Liver (tissue), 9 donors: ENCODE data around the gene KRT86. TPM values are rescaled to one million over a fixed set of nuclear protein-coding genes. Genes with fewer than 3 reads are reported as not detected.

Experiments used
- DNase-seq: peaks from one replicate; pipeline ENCODE4 v3.0.0-alpha.2; 2017; ENCODE audit warnings: low spot score
- H3K27ac ChIP-seq, 2 donors: one replicate each; pipeline ENCODE4 v1.7.0; 2013; ENCODE audit warnings: inconsistent platforms in 2 of 2, low read length in 2 of 2, control low read depth in 1 of 2, low read depth in 1 of 2, mild to moderate bottlenecking in 1 of 2
- H3K27me3 ChIP-seq, 4 donors: one replicate each; pipeline versions ENCODE4 v1.6.1 to v1.7.0; 2013; ENCODE audit warnings: low read length in 3 of 4, inconsistent platforms in 1 of 4, mild to moderate bottlenecking in 1 of 4, moderate library complexity in 1 of 4; ENCODE audit not compliant: control insufficient read depth in 4 of 4, insufficient read depth in 4 of 4
- H3K36me3 ChIP-seq, 4 donors: one replicate each; pipeline versions ENCODE4 v1.6.1 to v1.7.0; 2013; ENCODE audit warnings: low read length in 3 of 4, mild to moderate bottlenecking in 3 of 4, low read depth in 1 of 4, moderate library complexity in 1 of 4; ENCODE audit not compliant: control insufficient read depth in 4 of 4, insufficient read depth in 3 of 4
- H3K4me1 ChIP-seq, 4 donors: one replicate each; pipeline versions ENCODE4 v1.6.1 to v1.7.0; 2013; ENCODE audit warnings: low read length in 3 of 4, mild to moderate bottlenecking in 3 of 4, moderate library complexity in 1 of 4; ENCODE audit not compliant: control insufficient read depth in 4 of 4, insufficient read depth in 4 of 4
- H3K4me3 ChIP-seq, 3 donors: one replicate each; pipeline versions ENCODE4 v1.6.1 to v1.7.0; 2013; ENCODE audit warnings: low read length in 3 of 3, control low read depth in 1 of 3, low read depth in 1 of 3, mild to moderate bottlenecking in 1 of 3
- H3K9ac ChIP-seq, 2 donors: one replicate each; pipeline ENCODE4 v1.7.0; 2013; ENCODE audit warnings: low read length in 2 of 2, mild to moderate bottlenecking in 2 of 2, moderate library complexity in 2 of 2, control low read depth in 1 of 2, low read depth in 1 of 2
- H3K9me3 ChIP-seq, 4 donors: one replicate each; pipeline versions ENCODE4 v1.6.1 to v1.7.0; 2013; ENCODE audit warnings: low read length in 3 of 4; ENCODE audit not compliant: control insufficient read depth in 4 of 4
- ATF3 ChIP-seq: IDR thresholded peaks from 2 replicates; pipeline ENCODE4 v1.6.1; 2016; ENCODE audit warnings: antibody characterized with exemption
- CTCF ChIP-seq: fragments of 150-350 bp; IDR thresholded peaks from 2 replicates; pipeline ENCODE4 v1.5.1; 2017; ENCODE audit warnings: improper control_type of control experiment, low read depth, low read length; ENCODE audit not compliant: missing input control
- EGR1 ChIP-seq, 2 donors: IDR thresholded peaks; 2 replicates each; pipeline ENCODE4 v1.6.1; 2016 to 2018; ENCODE audit warnings: antibody characterized with exemption in 2 of 2, low read depth in 2 of 2
- FOXA1 ChIP-seq: IDR thresholded peaks from 2 replicates; pipeline ENCODE4 v1.6.1; 2016; ENCODE audit warnings: antibody characterized with exemption
- FOXA2 ChIP-seq: IDR thresholded peaks from 2 replicates; pipeline ENCODE4 v1.6.1; 2016; ENCODE audit warnings: antibody characterized with exemption
- GABPA ChIP-seq, 2 donors: IDR thresholded peaks in 1 of 2; conservative IDR thresholded peaks in 1 of 2; 2 replicates each; pipeline ENCODE4 v1.6.1; 2016; ENCODE audit warnings: antibody characterized with exemption in 2 of 2, mild to moderate bottlenecking in 1 of 2, moderate library complexity in 1 of 2
- HNF4A ChIP-seq, 2 donors: conservative IDR thresholded peaks; 2 replicates each; pipeline ENCODE4 v1.6.1; 2016; ENCODE audit warnings: antibody characterized with exemption in 2 of 2, mild to moderate bottlenecking in 2 of 2
- HNF4G ChIP-seq: IDR thresholded peaks from 2 replicates; pipeline ENCODE4 v1.6.1; 2016; ENCODE audit warnings: antibody characterized with exemption
- JUND ChIP-seq, 2 donors: IDR thresholded peaks; 2 replicates each; pipeline ENCODE4 v1.6.1; 2016; ENCODE audit warnings: antibody characterized with exemption in 2 of 2
- MAX ChIP-seq: IDR thresholded peaks from 2 replicates; pipeline ENCODE4 v1.6.1; 2016; ENCODE audit warnings: antibody characterized with exemption
- NR2F2 ChIP-seq: IDR thresholded peaks from 2 replicates; pipeline ENCODE4 v1.6.1; 2016; ENCODE audit warnings: antibody characterized with exemption
- RAD21 ChIP-seq, 2 donors: IDR thresholded peaks; 2 replicates each; pipeline ENCODE4 v1.6.1; 2016; ENCODE audit warnings: antibody characterized with exemption in 2 of 2, mild to moderate bottlenecking in 2 of 2
- REST ChIP-seq: IDR thresholded peaks from 2 replicates; pipeline ENCODE4 v1.6.1; 2016; ENCODE audit warnings: antibody characterized with exemption, mild to moderate bottlenecking
- RXRA ChIP-seq, 2 donors: IDR thresholded peaks; 2 replicates each; pipeline ENCODE4 v1.6.1; 2017 to 2018; ENCODE audit warnings: antibody characterized with exemption in 2 of 2, mild to moderate bottlenecking in 1 of 2
- SP1 ChIP-seq: IDR thresholded peaks from 2 replicates; pipeline ENCODE4 v1.6.1; 2018; ENCODE audit warnings: antibody characterized with exemption, mild to moderate bottlenecking
- TAF1 ChIP-seq: conservative IDR thresholded peaks from 2 replicates; pipeline ENCODE4 v1.6.1; 2016; ENCODE audit warnings: antibody characterized with exemption, mild to moderate bottlenecking
- YY1 ChIP-seq: IDR thresholded peaks from 2 replicates; pipeline ENCODE4 v1.6.1; 2016; ENCODE audit warnings: antibody characterized with exemption, mild to moderate bottlenecking
- ZBTB33 ChIP-seq: IDR thresholded peaks from 2 replicates; pipeline ENCODE4 v1.6.1; 2016; ENCODE audit warnings: antibody characterized with exemption
- WGBS: extraction: QIAGEN DNeasy Blood & Tissue Kit; methylation state at CpG from one replicate; pipeline ENCODE4 v1.1.7; 2013; 5-methylcytosine and 5-hydroxymethylcytosine counted together
- polyA plus RNA-seq, 2 donors: library from polyadenylated mRNA; stranded (reverse) in 1 of 2; unstranded in 1 of 2; fragments of 200-250 nt in 1 of 2; fragments of >200 nt in 1 of 2; fragmentation: Nextera tagmentation in 1 of 2; extraction: Ambion mirVana in 1 of 2; gene quantifications; one replicate each; pipeline versions ENCODE4 v1.2.1 to v1.2.3, GENCODE V29; 2013 to 2015
- total RNA-seq, 2 donors: library from RNA; depleted of rRNA; stranded (reverse); fragments of >200 nt; gene quantifications; one replicate each; pipeline ENCODE4 v1.2.3, GENCODE V29; 2014
- donor health status: healthy.
- donor health status: healthy.
- donor health status: healthy.
- donor health status: healthy.
- donor health status: healthy.

Gene KRT86
- total and polyA plus RNA-seq, 4 donors, result 0.08 TPM; not detected in 3

- H3K4me3 ChIP-seq, result no peak overlapping the region
- H3K9me3 ChIP-seq, result no peaks in the 10 kb centered on the region
- peaks cover 0 to 5% (median 0%) of the 10 kb centered on the region in 4 donors for H3K4me1 ChIP-seq
- no peak overlapping the region for H3K27ac ChIP-seq
- H3K9ac ChIP-seq, result no peak overlapping the region
- TF ChIP-seq MAX (no peak), HNF4A (conservative IDR thresholded peaks at IDR 0.05) (no peak), JUND (IDR thresholded peaks at IDR 0.05) (no peak), HNF4G (no peak), NR2F2 (no peak), FOXA1 (no peak), RXRA (IDR thresholded peaks at IDR 0.05) (no peak), SP1 (no peak), ATF3 (no peak), CTCF (no peak), GABPA (IDR thresholded peaks at IDR 0.05 in 1 of 2, conservative IDR thresholded peaks at IDR 0.05 in 1 of 2) (no peak), YY1 (no peak), EGR1 (IDR thresholded peaks at IDR 0.05; ENCODE audit: low read depth in 2 of 2) (no peak), TAF1 (no peak), REST (no peak), ZBTB33 (no peak), RAD21 (IDR thresholded peaks at IDR 0.05) (no peak), FOXA2 (no peak)
- H3K36me3 ChIP-seq, result no peaks in the 10 kb centered on the region
- WGBS, result 86% methylated on average over 6 of the region's 6 CpGs
- H3K27me3 ChIP-seq, result peaks cover 2 to 12% (median 7%) of the 10 kb centered on the region in 4 donors
- DNase-seq, result no peak
These were observed 14.7 kb upstream of the KRT86 start for GRCh38 chr12:52259657-52260243.
